NCI-H2029 treated with DMSO at 0.1 percent for 48 hours (cell line): ENCODE data around the gene TASP1.

Source experiments
- DNase-seq: peaks from one replicate; lab custom pipeline; 2025; lab: John Stamatoyannopoulos, UW

Gene TASP1

GRCh38 chr20:13344671-13345070 is 294.1 kb downstream of the TASP1 start:
- no peak for DNase-seq

DNA sequence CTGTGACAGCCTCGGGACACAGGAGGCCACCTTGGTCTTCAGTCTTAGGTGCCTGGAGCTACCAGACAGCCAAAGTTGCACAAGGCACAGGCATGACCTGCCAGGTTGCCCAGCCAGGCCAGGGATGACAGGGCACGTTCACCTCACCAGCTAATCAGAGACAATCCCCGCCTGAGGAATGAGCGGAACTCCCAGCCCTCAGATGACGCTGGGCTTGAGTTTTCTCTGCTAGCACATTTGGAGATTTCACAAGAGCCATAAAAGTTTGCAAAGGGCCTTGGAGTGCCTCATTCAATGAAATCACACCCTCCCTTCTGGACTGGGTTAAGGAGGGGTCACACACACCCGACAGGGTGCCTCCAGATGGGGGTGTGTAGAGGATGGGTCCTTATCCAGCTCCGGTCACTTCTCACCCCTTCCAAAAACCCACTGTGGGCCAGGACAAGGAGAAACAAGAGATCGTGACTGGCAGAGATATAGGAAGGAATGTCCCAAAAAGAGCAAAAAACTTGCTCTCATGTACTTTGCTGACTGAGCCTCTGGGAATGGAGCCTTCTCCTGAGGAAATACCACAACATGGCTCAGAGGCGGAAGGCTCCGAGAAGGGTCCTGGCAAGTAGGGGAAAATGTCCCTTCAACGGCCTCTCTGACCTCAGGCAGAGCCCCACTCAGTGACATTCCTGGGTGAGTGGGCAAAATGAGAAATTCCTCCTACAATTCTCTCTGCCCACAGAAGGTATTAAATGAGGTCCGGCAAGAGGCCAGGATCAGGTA is 296.1 kb downstream of the TASP1 start:
- no peak for DNase-seq

DNA sequence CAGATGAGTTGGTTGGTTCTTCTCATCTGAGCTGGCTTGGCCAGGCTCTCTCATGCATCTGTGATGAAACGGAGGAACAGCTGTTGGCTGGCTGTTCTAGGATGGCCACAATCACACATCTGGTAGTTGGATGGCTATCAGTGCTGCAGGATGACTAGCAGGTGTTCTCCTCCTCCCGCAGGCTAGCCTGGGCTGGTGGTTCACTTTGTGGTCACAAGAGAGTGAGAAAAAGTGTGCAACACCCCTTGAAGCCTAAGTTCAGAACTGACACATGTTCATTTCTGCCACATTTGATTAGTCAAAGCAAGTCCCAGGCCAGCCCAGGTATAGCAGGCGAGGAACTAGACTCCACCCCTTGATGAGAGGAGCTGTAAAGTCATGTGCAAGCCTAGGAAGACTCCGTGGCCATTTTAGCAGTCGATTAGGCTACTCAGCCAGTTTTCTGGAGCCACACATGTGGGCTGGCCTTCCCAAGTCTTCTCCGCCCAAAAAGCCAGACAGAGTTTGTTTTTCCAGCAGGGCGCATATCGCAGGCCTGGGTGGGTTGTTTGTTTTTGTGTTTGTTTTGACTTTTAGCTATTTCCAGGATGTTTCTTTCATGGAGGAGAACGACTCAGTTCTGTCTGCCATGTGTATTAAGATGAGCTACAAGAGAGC is 296.9 kb downstream of the TASP1 start:
- DNase-seq: no peak

DNA sequence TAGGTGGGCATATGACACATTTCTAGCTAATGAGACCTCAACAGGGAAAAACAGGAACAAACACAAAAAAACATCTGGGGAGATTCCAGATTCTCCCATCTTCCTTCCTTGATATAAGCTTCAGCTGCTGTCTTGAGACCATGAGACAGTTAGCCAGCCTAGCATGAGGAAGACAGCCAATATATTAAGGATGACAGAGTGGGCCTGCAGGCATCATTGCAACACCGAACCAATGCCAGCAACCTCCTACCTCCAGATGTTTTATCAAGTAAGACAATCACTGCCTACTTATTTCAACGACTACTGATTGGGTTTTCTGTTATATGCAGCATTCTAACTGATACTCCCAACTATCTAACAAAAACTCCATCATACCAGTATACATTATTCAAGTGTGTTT is 298.6 kb downstream of the TASP1 start:
- no peak for DNase-seq
